NCI-H187 treated with DMSO at 0.1 percent for 48 hours (cell line): ENCODE measurements around the gene FLT3.

Experiments
- DNase-seq: peaks from one replicate; lab custom pipeline; 2025; lab: John Stamatoyannopoulos, UW

FLT3 gene

GRCh38 chr13:27960362-27961226, 139.8 kb downstream of the FLT3 start:
- no peak for DNase-seq

GRCh38 chr13:27959976-27960361, 140.4 kb downstream of the FLT3 start:
- no peak for DNase-seq

- DNase-seq = no peak
These were observed 143.6 kb downstream of the FLT3 start for GRCh38 chr13:27956576-27957300.

GRCh38 chr13:27955014-27955591, 145.3 kb downstream of the FLT3 start:
- no peak for DNase-seq

- DNase-seq = no peak
These were observed 145.9 kb downstream of the FLT3 start for GRCh38 chr13:27954406-27954851.

GRCh38 chr13:27953676-27954405, 146.5 kb downstream of the FLT3 start:
- no peak for DNase-seq
